Pulmonary artery endothelial cell (primary cell): ENCODE results near the gene KCNT2. TPM values are rescaled to one million over a fixed set of nuclear protein-coding genes. Genes with fewer than 3 reads are reported as not detected.
"Not testable (repeated sequence)": the region's sequence is repeated elsewhere in the genome, so short reads cannot be mapped to it uniquely, and the experiment has no call there.

Experiments
- DNase-seq: peaks from one replicate; pipeline ENCODE4 v3.0.0-alpha.2; 2011; ENCODE audit warnings: low read depth, low spot score
- total RNA-seq: library from RNA; depleted of rRNA; stranded (reverse); fragments of >200 nt; gene quantifications from 2 replicates; pipeline ENCODE4 v1.2.3, GENCODE V29; 2014

The KCNT2 gene
- total RNA-seq, 1 donor from 2014 or later: 0.53 TPM

- DNase-seq: no peak
Measured at GRCh38 chr1:196323869-196324268, 284.4 kb downstream of the KCNT2 start.

- no peak for DNase-seq
Measured at GRCh38 chr1:196319301-196319700, 288.9 kb downstream of the KCNT2 start.

GRCh38 chr1:196317535-196318522 lies 290.4 kb downstream of the KCNT2 start:
- no peak for DNase-seq

- no peak for DNase-seq
Measured at GRCh38 chr1:196312739-196313138, 295.5 kb downstream of the KCNT2 start.

- no peak for DNase-seq
Measured at GRCh38 chr1:196309386-196309785, 298.9 kb downstream of the KCNT2 start.

GRCh38 chr1:196308176-196308575 lies 300.1 kb downstream of the KCNT2 start:
- DNase-seq: no peak

- no peak for DNase-seq
Measured at GRCh38 chr1:196306421-196306820, 301.8 kb downstream of the KCNT2 start.

- DNase-seq: no peak
Measured at GRCh38 chr1:196305216-196305615, 303.0 kb downstream of the KCNT2 start.

- no peak for DNase-seq
Measured at GRCh38 chr1:196302981-196303380, 305.3 kb downstream of the KCNT2 start.

GRCh38 chr1:196302420-196302819 lies 305.8 kb downstream of the KCNT2 start:
- no peak for DNase-seq

- no peak for DNase-seq
Measured at GRCh38 chr1:196295766-196296165, 312.5 kb downstream of the KCNT2 start.

- no peak for DNase-seq
Measured at GRCh38 chr1:196278816-196279215, 329.4 kb downstream of the KCNT2 start.

GRCh38 chr1:196277860-196278259 lies 330.4 kb downstream of the KCNT2 start:
- no peak for DNase-seq

- no peak for DNase-seq
Measured at GRCh38 chr1:196271212-196271947, 336.9 kb downstream of the KCNT2 start.

- not testable (repeated sequence) for DNase-seq
Measured at GRCh38 chr1:196263086-196263485, 345.2 kb downstream of the KCNT2 start.

- no peak for DNase-seq
Measured at GRCh38 chr1:196260270-196260669, 348.0 kb downstream of the KCNT2 start.

GRCh38 chr1:196259316-196259715 lies 348.9 kb downstream of the KCNT2 start:
- no peak for DNase-seq

GRCh38 chr1:196255762-196256161 lies 352.5 kb downstream of the KCNT2 start:
- DNase-seq: no peak

- no peak for DNase-seq
Measured at GRCh38 chr1:196229546-196229945, 378.7 kb downstream of the KCNT2 start.

- no peak for DNase-seq
Measured at GRCh38 chr1:196214866-196215265, 393.4 kb downstream of the KCNT2 start.

GRCh38 chr1:196209983-196210382 lies 398.3 kb downstream of the KCNT2 start:
- DNase-seq: no peak

- DNase-seq: no peak
Measured at GRCh38 chr1:196209265-196209664, 399.0 kb downstream of the KCNT2 start.
